Measurements from ENCODE around the gene ADAMTS10.

- TF ChIP-seq CTCF (conservative IDR thresholded peaks at IDR 0.05; ENCODE audit: low read depth, low read length) (no peak), EZH2 (IDR thresholded peaks at IDR 0.05; ENCODE audit: low read length, unreplicated experiment) (no peak)
Observed at GRCh38 chr19:8571006-8571411, 39.5 kb downstream of the ADAMTS10 start.
